ENCODE data around the gene CEACAM8. TPM values are rescaled to one million over a fixed set of nuclear protein-coding genes. Genes with fewer than 3 reads are reported as not detected.

Gene CEACAM8
- total RNA-seq, 2 experiments from 2014 or later = not detected

DNA sequence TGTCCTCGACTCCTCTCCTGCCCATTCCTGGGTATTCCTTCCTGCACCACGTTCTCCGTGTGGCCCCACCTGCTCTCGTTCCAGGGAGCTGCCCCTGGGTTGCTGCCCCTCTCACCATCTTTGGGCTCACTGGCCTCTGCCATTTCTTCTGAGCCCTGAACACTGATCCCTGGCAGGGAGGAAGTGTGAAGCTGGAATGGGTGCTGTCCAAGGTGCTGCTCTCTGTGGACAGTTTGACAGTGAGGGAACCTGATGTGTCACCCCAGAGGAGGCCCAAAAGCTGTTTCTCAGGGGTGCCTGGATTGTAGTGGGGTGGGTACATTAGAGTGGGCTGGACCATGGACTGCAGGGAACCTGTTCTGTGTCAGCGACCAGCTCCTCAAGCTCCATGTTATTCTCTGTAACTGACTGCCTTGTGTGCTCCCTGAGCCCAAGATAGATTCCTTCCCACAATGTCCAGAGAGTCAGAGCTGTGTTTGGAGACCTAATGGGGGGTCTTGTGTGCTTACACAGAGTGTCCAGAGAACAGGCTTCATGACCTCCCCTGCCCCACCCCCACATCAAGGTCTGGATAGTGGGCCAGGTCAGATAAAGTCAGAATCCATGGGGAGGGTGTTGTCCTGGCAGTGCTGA is 7.2 kb upstream of the CEACAM8 start:
- H3K36me3 Mint-ChIP-seq = no peaks in the 10 kb centered on the region
- ATAC-seq (ENCODE audit: low read depth) (no peak), DNase-seq (peak; percentile 50)
- POLR2A ChIA-PET = no interaction called here
- H3K27ac Mint-ChIP-seq = no peak overlapping the region
- no peaks in the 10 kb centered on the region for H3K4me1 Mint-ChIP-seq
- no peak overlapping the region for H3K4me3 Mint-ChIP-seq
- peaks cover 24% of the 10 kb centered on the region for H3K27me3 Mint-ChIP-seq
- no peaks in the 10 kb centered on the region for H3K9me3 Mint-ChIP-seq

DNA sequence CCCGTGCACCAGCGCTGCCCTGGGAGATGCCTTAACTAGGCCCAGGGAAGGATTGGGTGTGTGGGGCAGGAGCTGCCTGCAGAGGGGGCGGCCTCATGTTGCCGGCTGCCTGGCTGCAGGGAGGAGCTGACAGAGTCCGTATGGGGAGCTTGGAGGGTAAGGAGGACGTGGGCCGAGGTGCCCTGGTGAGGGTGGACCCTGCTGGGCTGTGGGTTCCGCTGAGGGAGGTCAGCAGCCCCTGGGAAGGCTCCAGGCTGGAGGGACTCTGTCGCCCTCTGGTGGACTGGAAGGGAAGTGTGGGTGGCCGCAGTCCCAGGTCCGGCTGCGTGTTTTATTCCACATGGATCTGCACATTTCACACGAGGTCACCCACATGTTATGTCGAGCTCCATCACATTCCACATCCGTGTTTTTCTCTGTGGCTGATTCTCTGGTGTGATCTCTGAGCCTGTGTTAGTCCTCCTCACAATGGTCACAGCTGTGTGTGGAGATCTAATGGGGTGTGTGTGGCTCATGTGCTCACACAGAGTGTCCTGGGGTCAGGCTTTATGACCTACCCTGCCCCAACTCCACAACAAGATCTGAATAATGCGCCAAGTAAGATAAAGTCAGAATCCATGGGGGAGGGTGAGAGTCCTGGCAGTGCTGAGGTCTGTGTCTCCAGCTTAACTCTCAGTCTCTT is 1.8 kb upstream of the CEACAM8 start:
- DNase-seq (peak; percentile 61), ATAC-seq (ENCODE audit: low read depth) (no peak)
- H3K27ac Mint-ChIP-seq = no peak overlapping the region
- POLR2A ChIA-PET = no interaction called here
- H3K36me3 Mint-ChIP-seq = no peaks in the 10 kb centered on the region
- peaks cover 18% of the 10 kb centered on the region for H3K27me3 Mint-ChIP-seq
- no peaks in the 10 kb centered on the region for H3K9me3 Mint-ChIP-seq
- H3K4me3 Mint-ChIP-seq = no peak overlapping the region
- H3K4me1 Mint-ChIP-seq = no peaks in the 10 kb centered on the region

DNA sequence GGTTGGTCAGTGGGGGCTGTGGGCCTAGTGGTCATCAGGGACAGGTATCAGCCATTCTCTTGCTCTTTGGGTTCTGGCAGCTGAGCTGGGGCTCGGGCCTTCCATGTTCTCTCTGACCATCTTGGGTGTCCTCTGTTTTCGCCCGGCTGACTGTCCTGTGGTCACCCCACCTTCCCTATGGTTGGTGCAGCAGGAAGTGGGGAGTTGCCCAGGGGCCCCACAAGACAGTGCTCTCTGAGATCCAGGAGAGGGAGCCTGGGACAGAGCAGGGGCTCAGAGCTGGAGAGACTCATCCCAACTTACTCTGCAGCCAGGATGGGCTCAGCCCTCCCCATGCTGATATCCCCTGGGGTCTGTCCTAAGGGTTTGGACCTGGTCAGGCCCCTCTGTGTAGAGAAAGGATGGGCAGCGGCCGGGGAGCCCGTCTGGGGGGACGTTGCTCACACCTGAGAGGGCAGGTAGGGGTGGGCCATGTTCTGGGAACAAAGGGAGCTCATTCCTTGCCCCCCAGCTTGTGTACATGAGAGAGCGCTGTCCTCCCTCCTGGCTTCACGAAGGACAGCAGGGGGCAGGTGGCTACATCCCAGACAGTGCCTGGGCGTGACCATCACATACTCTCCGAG is 937 bp upstream of the CEACAM8 start:
- POLR2A ChIA-PET = no interaction called here
- Mint-ChIP-seq H3K4me1 (no peaks in the 10 kb centered on the region), H3K9me3 (no peaks in the 10 kb centered on the region), H3K4me3 (no peak overlapping the region), H3K27me3 (peaks cover 18% of the 10 kb centered on the region), H3K27ac (no peak overlapping the region), H3K36me3 (no peaks in the 10 kb centered on the region)
- no peak for DNase-seq
- ATAC-seq (ENCODE audit: low read depth) = no peak

DNA sequence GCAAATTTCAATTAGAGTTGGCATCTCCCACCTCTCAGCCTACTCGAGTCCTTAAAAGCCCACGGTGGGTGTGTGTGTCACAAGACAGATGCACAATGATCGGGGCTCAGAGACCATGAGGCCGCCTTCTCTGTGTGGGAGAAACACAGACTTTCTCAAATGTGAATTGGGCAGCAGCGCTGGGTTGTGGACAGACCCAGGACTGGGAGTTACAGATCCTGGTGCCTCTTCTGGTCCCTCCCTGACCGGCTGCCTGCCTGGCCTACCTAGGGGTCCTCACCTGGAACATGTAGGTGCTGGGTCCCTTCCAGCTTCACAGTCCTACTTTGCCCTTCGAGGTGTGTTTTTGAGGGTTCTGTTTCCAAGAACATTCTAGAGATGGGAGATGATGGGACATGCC is 4.9 kb downstream of the CEACAM8 start:
- no peaks in the 10 kb centered on the region for H3K9me3 Mint-ChIP-seq
- H3K27me3 Mint-ChIP-seq = peaks cover 10% of the 10 kb centered on the region
- no peak overlapping the region for H3K4me3 Mint-ChIP-seq
- H3K36me3 Mint-ChIP-seq = no peaks in the 10 kb centered on the region
- H3K4me1 Mint-ChIP-seq = no peaks in the 10 kb centered on the region
- DNase-seq (no peak), ATAC-seq (ENCODE audit: low read depth) (no peak)
- no peak overlapping the region for H3K27ac Mint-ChIP-seq
- POLR2A ChIA-PET = no interaction called here

DNA sequence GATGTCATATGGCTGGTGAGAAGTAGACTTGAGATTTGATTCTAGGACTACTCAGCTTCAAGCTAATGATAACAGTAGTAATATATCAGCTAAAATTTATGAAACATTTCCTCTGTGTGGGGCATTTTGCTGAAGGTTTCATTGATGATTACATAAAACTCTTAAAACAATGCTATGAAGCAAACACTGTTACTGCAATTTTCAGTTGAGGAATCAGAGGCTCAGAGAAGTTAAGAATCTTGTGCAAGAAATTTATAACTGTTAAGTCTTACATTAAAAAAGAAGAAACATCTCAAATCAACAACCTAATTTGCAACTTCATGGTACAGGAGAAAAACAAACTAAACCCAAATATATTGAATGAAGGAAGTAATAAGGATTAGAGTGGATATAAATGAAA is 10.3 kb downstream of the CEACAM8 start:
- peaks cover 20% of the 10 kb centered on the region for H3K27me3 Mint-ChIP-seq

DNA sequence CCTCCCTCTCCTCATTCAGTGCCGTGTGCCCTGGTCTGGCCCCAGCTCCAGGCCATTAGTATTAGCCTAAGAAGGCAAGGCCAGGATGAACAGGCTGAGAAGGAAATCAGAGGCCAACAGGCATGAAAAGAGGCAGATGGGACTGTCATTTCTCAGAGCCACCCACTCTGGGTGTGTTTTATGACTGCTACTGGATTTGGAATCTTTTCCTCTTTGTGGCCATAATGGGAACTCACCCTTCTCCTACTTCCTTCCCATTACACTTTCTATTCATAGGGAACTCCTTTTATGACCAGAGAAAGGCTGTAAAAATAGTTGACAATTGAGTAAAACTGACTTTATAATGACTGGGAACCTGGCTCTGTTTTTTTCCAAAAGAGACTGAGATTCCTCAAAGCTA is 17.7 kb downstream of the CEACAM8 start:
- no peak for DNase-seq
- no peaks in the 10 kb centered on the region for H3K4me1 Mint-ChIP-seq
- H3K4me3 Mint-ChIP-seq = no peak overlapping the region
- no peak for ATAC-seq (ENCODE audit: low read depth)
- H3K9me3 Mint-ChIP-seq = no peaks in the 10 kb centered on the region
- H3K27me3 Mint-ChIP-seq = peaks cover 22% of the 10 kb centered on the region
- H3K27ac Mint-ChIP-seq = no peak overlapping the region
- POLR2A ChIA-PET = no interaction called here
- H3K36me3 Mint-ChIP-seq = no peaks in the 10 kb centered on the region

More for the DNA sequence above, 10.3 kb downstream of the CEACAM8 start:
- H3K4me1 Mint-ChIP-seq = no peaks in the 10 kb centered on the region
- H3K27ac Mint-ChIP-seq = no peak overlapping the region
- no peaks in the 10 kb centered on the region for H3K9me3 Mint-ChIP-seq
- POLR2A ChIA-PET = no interaction called here
- H3K4me3 Mint-ChIP-seq = no peak overlapping the region
- no peaks in the 10 kb centered on the region for H3K36me3 Mint-ChIP-seq
- ATAC-seq (ENCODE audit: low read depth) (no peak), DNase-seq (no peak)

DNA sequence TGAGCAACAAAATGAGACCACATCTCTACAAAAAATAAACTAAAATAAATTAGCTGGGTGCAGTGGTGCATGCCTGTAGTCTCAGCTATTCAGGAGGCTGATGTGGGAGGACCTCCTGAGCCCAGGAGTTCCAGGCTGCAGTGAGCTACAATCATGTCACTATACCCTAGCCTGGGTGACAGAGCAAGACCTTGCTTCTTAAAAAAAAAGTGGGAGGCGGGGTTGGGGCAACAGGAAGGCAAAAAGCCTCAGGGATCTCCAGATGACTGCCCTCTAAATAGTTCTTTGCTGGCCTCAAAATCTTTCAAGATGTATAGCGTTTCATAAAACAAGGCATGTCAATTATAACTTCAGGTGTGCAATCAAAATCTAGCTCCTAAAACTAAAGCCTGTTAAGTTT is 18.5 kb downstream of the CEACAM8 start:
- H3K36me3 Mint-ChIP-seq = no peaks in the 10 kb centered on the region
- H3K27me3 Mint-ChIP-seq = peaks cover 22% of the 10 kb centered on the region
- DNase-seq (no peak), ATAC-seq (ENCODE audit: low read depth) (no peak)
- no peaks in the 10 kb centered on the region for H3K4me1 Mint-ChIP-seq
- POLR2A ChIA-PET = no interaction called here
- no peak overlapping the region for H3K27ac Mint-ChIP-seq
- no peaks in the 10 kb centered on the region for H3K9me3 Mint-ChIP-seq
- H3K4me3 Mint-ChIP-seq = no peak overlapping the region

DNA sequence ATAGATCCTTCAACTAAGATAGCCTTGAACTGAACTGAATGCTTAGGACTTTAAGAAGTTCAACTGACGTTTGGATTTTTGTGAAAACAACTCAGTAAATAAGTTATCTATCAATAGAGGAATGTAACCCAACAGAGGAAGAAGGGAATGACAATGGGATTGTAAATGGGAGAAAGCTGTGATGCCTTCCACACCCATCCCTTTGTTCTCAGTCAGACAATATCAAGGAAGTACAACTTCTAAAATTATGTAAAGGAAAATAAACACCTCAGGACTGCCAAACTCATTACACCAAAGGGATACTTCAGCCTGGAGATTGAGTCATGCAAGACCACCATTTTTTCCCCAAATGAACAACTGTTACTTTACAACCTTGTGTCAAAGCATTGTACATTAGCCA is 21.1 kb downstream of the CEACAM8 start:
- POLR2A ChIA-PET = no interaction called here
- peaks cover 32% of the 10 kb centered on the region for H3K27me3 Mint-ChIP-seq
- no peaks in the 10 kb centered on the region for H3K4me1 Mint-ChIP-seq
- ATAC-seq (ENCODE audit: low read depth) (no peak), DNase-seq (no peak)
- H3K9me3 Mint-ChIP-seq = no peaks in the 10 kb centered on the region
- H3K27ac Mint-ChIP-seq = no peak overlapping the region
- no peak overlapping the region for H3K4me3 Mint-ChIP-seq
- H3K36me3 Mint-ChIP-seq = no peaks in the 10 kb centered on the region

DNA sequence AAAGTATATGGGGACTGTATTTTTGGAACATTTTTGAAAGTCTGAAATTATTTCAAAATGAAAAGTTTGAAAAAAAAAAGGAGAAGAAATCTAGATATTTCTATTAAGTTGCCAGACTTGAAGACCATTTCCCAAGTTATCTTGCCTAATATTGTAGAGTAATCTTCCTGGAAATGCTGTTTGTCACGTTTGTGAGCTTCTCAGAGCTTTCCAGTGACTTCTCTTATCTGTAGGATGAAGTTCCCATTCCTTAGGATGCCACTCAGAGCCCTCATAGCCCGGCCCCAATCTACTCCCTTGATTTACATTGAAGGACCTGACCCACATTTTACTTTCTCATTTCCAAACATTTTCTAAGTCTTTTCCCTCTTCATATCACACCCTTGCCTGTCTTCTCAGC is 23.6 kb downstream of the CEACAM8 start:
- POLR2A ChIA-PET = no interaction called here
- no peak for ATAC-seq (ENCODE audit: low read depth)
- peaks cover 25% of the 10 kb centered on the region for H3K27me3 Mint-ChIP-seq
- H3K4me1 Mint-ChIP-seq = peaks cover 5% of the 10 kb centered on the region
- DNase-seq = no peak
- no peaks in the 10 kb centered on the region for H3K9me3 Mint-ChIP-seq
- H3K27ac Mint-ChIP-seq = no peak overlapping the region
- no peak overlapping the region for H3K4me3 Mint-ChIP-seq
- H3K36me3 Mint-ChIP-seq = no peaks in the 10 kb centered on the region

DNA sequence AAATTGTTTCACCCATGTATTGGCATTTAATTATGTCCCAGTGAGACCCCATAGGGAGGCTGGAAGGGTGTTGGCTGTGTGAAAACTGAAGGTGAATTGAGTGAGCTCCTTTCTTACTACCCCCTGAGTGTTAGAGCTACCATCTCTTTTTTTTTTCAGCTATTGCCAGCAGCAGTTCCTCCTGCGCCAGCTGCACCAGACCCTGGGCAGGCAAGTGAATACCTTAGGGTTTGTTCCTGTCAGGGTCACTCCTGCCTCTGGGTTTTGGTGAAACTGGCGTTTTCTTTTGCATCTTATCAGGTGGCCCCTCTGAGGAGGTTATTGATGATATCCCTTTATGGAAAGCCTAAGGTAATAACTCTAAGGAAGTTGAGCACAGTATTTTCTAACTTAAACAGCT is 25.5 kb downstream of the CEACAM8 start:
- Mint-ChIP-seq H3K27me3 (peaks cover 24% of the 10 kb centered on the region), H3K9me3 (no peaks in the 10 kb centered on the region), H3K4me1 (peaks cover 5% of the 10 kb centered on the region), H3K36me3 (no peaks in the 10 kb centered on the region), H3K27ac (no peak overlapping the region), H3K4me3 (no peak overlapping the region)
- no peak for ATAC-seq (ENCODE audit: low read depth)
- DNase-seq = no peak
- POLR2A ChIA-PET = no interaction called here

DNA sequence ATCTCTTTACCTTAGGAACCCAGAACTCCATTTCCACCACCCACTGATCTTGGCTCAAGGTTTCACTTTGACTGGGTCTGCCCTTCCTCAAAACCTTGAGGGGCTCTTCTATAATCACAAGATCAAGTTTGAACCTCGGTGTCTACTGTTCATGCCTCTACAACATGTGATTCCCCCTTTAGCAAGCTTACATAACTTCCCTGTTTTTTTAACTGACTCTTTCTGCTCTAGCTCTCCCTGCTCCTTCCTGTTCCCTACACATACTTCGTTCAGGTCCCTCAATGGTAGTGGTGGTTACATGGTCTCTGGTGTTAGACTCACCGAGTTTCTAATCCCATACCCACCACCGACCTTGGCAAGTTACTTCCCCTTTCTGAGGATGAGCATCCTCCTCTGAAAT is 26.7 kb downstream of the CEACAM8 start:
- no peak for DNase-seq
- H3K9me3 Mint-ChIP-seq = no peaks in the 10 kb centered on the region
- no peak overlapping the region for H3K4me3 Mint-ChIP-seq
- H3K36me3 Mint-ChIP-seq = no peaks in the 10 kb centered on the region
- POLR2A ChIA-PET = no interaction called here
- ATAC-seq (ENCODE audit: low read depth) = no peak
- H3K27me3 Mint-ChIP-seq = peaks cover 18% of the 10 kb centered on the region
- H3K27ac Mint-ChIP-seq = no peak overlapping the region
- H3K4me1 Mint-ChIP-seq = peaks cover 9% of the 10 kb centered on the region

DNA sequence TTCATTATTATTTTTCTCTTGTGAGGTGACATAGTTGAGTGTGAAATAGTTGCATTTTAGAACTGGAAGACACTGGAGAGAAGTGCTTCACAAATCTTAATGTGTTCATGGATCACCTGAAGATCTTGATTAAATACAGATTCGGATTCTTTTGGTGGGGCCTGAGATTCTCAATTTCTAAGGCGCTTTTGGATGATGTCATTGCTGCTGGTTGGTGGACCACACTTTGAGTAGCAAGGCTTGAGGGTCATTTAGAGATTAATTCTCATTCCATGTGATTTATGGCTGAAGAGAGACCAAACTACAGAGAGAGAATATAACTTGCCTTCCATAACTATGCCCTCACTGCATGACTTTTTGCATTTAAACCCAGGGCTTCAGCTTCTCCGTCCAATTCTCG is 27.2 kb downstream of the CEACAM8 start:
- DNase-seq (no peak), ATAC-seq (ENCODE audit: low read depth) (no peak)
- H3K4me3 Mint-ChIP-seq = no peak overlapping the region
- H3K4me1 Mint-ChIP-seq = peaks cover 9% of the 10 kb centered on the region
- POLR2A ChIA-PET = no interaction called here
- peaks cover 14% of the 10 kb centered on the region for H3K27me3 Mint-ChIP-seq
- H3K9me3 Mint-ChIP-seq = no peaks in the 10 kb centered on the region
- H3K36me3 Mint-ChIP-seq = no peaks in the 10 kb centered on the region
- no peak overlapping the region for H3K27ac Mint-ChIP-seq

DNA sequence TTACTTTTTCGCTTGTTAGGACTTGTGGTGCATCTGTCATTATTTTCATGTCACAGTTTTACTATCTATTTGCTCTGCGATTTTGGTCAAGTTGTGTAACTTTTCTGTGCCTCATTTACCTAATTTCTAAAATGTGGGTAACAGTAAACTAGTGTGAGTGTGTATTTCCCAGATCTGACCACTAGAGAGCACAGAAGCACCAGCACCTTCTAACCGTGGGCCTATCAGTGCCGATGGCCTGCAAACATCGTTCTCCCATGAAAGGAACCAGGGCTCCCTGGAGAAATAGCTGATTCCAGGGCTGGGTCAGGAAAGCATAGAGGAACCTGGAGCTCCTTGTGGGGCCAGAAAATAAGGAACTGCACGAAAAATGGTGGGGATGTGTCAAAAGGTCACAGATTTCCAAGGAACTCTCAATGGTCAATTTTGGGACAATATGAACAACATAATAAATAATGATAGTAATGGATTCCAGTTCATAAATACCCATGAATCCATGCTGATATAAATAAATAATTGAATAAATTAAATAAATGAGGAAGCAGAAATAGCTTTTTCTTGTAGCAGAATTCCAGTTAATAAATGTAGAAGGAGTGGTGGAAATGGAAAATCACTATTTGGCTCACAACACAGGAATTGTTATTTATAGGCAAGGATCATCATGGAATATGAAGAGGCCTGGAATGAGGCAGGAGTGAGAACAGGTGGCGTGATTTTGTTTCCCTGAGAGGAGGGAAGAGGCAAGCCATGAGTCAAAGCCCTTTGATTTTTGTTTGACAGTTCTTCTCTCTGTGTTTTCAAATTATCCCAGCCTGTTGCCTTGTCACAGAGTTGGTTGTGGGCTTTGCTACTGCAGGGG is 31.1 kb downstream of the CEACAM8 start:
- no peaks in the 10 kb centered on the region for H3K9me3 Mint-ChIP-seq

More for the DNA sequence above, 31.1 kb downstream of the CEACAM8 start:
- no peak overlapping the region for H3K4me3 Mint-ChIP-seq
- ATAC-seq (ENCODE audit: low read depth) = peak; percentile 56
- DNase-seq = no peak
- POLR2A ChIA-PET = no interaction called here
- peaks cover 9% of the 10 kb centered on the region for H3K4me1 Mint-ChIP-seq
- peaks cover 16% of the 10 kb centered on the region for H3K27me3 Mint-ChIP-seq
- H3K36me3 Mint-ChIP-seq = no peaks in the 10 kb centered on the region
- no peak overlapping the region for H3K27ac Mint-ChIP-seq

Measured in activated naive CD8-positive, alpha-beta T cell treated with anti-CD3 and anti-CD28 coated beads, Interleukin-2, amount 10 ng/mL, durations not matched to agents 7 days and 5 days (primary cell).